GM21528 (cell line): Measurements from ENCODE around the gene CBR1.
"Not testable (repeated sequence)": the region's sequence is repeated elsewhere in the genome, so short reads cannot be mapped to it uniquely, and the experiment has no call there.

Experiments
- ATAC-seq: cut with Tn5 transposase; IDR thresholded peaks from one replicate; pipeline ENCODE4 v1.9.1; 2021; ENCODE audit warnings: mild to moderate bottlenecking, moderate library complexity; ENCODE audit not compliant: unreplicated experiment, low FRiP score

CBR1 gene

GRCh38 chr21:36077758-36078157, 7.9 kb downstream of the CBR1 start:
- ATAC-seq, result no peak

GRCh38 chr21:36079010-36079649, 9.3 kb downstream of the CBR1 start:
- ATAC-seq, result no peak

GRCh38 chr21:36079671-36080070, 9.8 kb downstream of the CBR1 start:
- no peak for ATAC-seq

- no peak for ATAC-seq
These were observed 10.6 kb downstream of the CBR1 start for GRCh38 chr21:36080386-36080785.

GRCh38 chr21:36082237-36082664, 12.4 kb downstream of the CBR1 start:
- no peak for ATAC-seq

- ATAC-seq, result no peak
These were observed 17.7 kb downstream of the CBR1 start for GRCh38 chr21:36087362-36088138.

- no peak for ATAC-seq
These were observed 20.1 kb downstream of the CBR1 start for GRCh38 chr21:36089946-36090345.

GRCh38 chr21:36092681-36093080, 22.9 kb downstream of the CBR1 start:
- no peak for ATAC-seq

- ATAC-seq, result no peak
These were observed 23.7 kb downstream of the CBR1 start for GRCh38 chr21:36093512-36093911.

GRCh38 chr21:36096398-36097290, 26.8 kb downstream of the CBR1 start:
- ATAC-seq, result no peak

- ATAC-seq, result no peak
These were observed 27.8 kb downstream of the CBR1 start for GRCh38 chr21:36097427-36098181.

GRCh38 chr21:36098182-36098532, 28.3 kb downstream of the CBR1 start:
- no peak for ATAC-seq

GRCh38 chr21:36099000-36099399, 29.2 kb downstream of the CBR1 start:
- no peak for ATAC-seq

- not testable (repeated sequence) for ATAC-seq
These were observed 29.9 kb downstream of the CBR1 start for GRCh38 chr21:36099695-36100211.

- ATAC-seq, result no peak
These were observed 31.3 kb downstream of the CBR1 start for GRCh38 chr21:36100971-36101641.

- no peak for ATAC-seq
These were observed 33.6 kb downstream of the CBR1 start for GRCh38 chr21:36103434-36103833.

- no peak for ATAC-seq
These were observed 34.8 kb downstream of the CBR1 start for GRCh38 chr21:36104317-36105300.

- no peak for ATAC-seq
These were observed 35.6 kb downstream of the CBR1 start for GRCh38 chr21:36105327-36105842.
